Thyroid gland (tissue), 4 donors: ENCODE results near the gene SMIM43.

Experiments
- POLR2A ChIP-seq, 2 donors: fragments of 450-650 bp; IDR thresholded peaks; one replicate each; pipeline ENCODE4 v1.6.1; 2017; ENCODE audit warnings: antibody characterized with exemption in 2 of 2, mild to moderate bottlenecking in 2 of 2, moderate library complexity in 1 of 2
- TF ChIP-seq, protein P1 (sequence below), 6 experiments: fragments of 200-600 bp in 3 of 6; fragments of 450-650 bp in 3 of 6; sonication (generic) in 3 of 6; IDR thresholded peaks; one replicate each; pipeline ENCODE4 v1.5.1; 2016 to 2019; ENCODE audit warnings: antibody characterized with exemption in 6 of 6, mild to moderate bottlenecking in 2 of 6, inconsistent platforms in 1 of 6, moderate library complexity in 1 of 6

DNA sequence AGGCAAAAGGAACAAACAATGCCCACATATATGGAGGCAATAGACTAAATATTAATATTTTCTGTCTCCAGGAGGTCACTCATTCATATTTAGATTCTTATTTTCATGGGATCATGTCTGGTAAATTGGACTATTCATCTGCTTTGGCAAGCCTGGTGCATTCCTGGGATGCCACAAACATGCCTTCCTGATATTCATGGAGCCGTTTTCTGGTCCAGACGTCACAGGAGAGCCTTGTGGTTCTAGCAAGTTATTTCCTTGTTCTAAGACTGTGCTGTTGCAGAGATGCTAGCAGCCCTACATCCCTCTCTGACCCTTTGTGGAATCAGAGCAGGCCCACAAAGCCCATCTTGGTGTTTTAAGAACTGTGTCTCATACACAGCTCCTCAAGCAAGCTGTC lies 20.0 kb upstream of the SMIM43 start:
- TF ChIP-seq, protein P1, sequence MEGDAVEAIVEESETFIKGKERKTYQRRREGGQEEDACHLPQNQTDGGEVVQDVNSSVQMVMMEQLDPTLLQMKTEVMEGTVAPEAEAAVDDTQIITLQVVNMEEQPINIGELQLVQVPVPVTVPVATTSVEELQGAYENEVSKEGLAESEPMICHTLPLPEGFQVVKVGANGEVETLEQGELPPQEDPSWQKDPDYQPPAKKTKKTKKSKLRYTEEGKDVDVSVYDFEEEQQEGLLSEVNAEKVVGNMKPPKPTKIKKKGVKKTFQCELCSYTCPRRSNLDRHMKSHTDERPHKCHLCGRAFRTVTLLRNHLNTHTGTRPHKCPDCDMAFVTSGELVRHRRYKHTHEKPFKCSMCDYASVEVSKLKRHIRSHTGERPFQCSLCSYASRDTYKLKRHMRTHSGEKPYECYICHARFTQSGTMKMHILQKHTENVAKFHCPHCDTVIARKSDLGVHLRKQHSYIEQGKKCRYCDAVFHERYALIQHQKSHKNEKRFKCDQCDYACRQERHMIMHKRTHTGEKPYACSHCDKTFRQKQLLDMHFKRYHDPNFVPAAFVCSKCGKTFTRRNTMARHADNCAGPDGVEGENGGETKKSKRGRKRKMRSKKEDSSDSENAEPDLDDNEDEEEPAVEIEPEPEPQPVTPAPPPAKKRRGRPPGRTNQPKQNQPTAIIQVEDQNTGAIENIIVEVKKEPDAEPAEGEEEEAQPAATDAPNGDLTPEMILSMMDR (IDR thresholded peaks at IDR 0.05): no peak
- no peak for TF ChIP-seq POLR2A (IDR thresholded peaks at IDR 0.05)
